PC-3 (cell line): ENCODE measurements around the gene MSL1. TPM values are rescaled to one million over a fixed set of nuclear protein-coding genes. Genes with fewer than 3 reads are reported as not detected.

Experiments used
- ATAC-seq: fragments of 200-7000 bp; cut with Tn5 transposase; 2 replicates; pipeline ENCODE4 v1.9.1; 2020; ENCODE audit warnings: mild to moderate bottlenecking, moderate library complexity
- BruUV-seq: library from RNA; stranded (reverse); fragments of 400-500 nt; replicated peaks from 2 replicates; lab custom pipeline; 2021; lab: Mats Ljungman, UMichigan
- CTCF ChIA-PET: fragments of 300-600 bp; sonication (Branson Sonifier 250); formaldehyde crosslinking; loops from one replicate; lab custom pipeline; 2022; ENCODE audit warnings: antibody characterized with exemption; lab: Charles Lee
- POLR2A ChIA-PET: fragments of 300-600 bp; sonication (Branson Sonifier 250); formaldehyde crosslinking; loops from one replicate; lab custom pipeline; 2022; ENCODE audit warnings: antibody characterized with exemption; ENCODE audit not compliant: unreplicated experiment; lab: Charles Lee
- DNase-seq: peaks from one replicate; pipeline ENCODE4 v3.0.0-alpha.2; 2015
- H2AFZ ChIP-seq: fragments of 300-600 bp; sonication (generic); 2 replicates; pipeline ENCODE4 v1.6.0; 2016; ENCODE audit warnings: antibody characterized with exemption, low read length
- H3F3A ChIP-seq: fragments of 300-600 bp; sonication (generic); one replicate; pipeline ENCODE4 v1.6.0; 2017; ENCODE audit warnings: antibody characterized with exemption, low read length, control low read depth, mild to moderate bottlenecking; ENCODE audit not compliant: unreplicated experiment
- H3K27ac ChIP-seq: fragments of 300-600 bp; sonication (generic); 2 replicates; pipeline ENCODE4 v1.5.1; 2016; ENCODE audit warnings: mild to moderate bottlenecking, low read length
- H3K27me3 ChIP-seq: fragments of 300-600 bp; sonication (generic); 2 replicates; pipeline ENCODE4 v1.6.1; 2016; ENCODE audit warnings: low read length, mixed read lengths
- H3K36me3 ChIP-seq: fragments of 300-600 bp; sonication (generic); 2 replicates; pipeline ENCODE4 v1.6.1; 2016; ENCODE audit warnings: low read depth, mixed run types, low read length, mixed read lengths
- H3K4me1 ChIP-seq: fragments of 300-600 bp; sonication (generic); 2 replicates; pipeline ENCODE4 v1.5.1; 2016; ENCODE audit warnings: low read length; ENCODE audit not compliant: insufficient read depth
- H3K4me2 ChIP-seq: fragments of 300-600 bp; sonication (generic); 2 replicates; pipeline ENCODE4 v1.6.0; 2016; ENCODE audit warnings: low read length
- H3K4me3 ChIP-seq: fragments of 300-600 bp; sonication (generic); 2 replicates; pipeline ENCODE4 v1.5.1; 2016; ENCODE audit warnings: mild to moderate bottlenecking, low read length, mixed read lengths
- H3K79me2 ChIP-seq: fragments of 300-600 bp; sonication (generic); 2 replicates; pipeline ENCODE4 v1.6.1; 2017; ENCODE audit warnings: low read length, mixed read lengths
- H3K9ac ChIP-seq: fragments of 300-600 bp; sonication (generic); 2 replicates; pipeline ENCODE4 v1.6.0; 2016; ENCODE audit warnings: mild to moderate bottlenecking, low read length
- H3K9me2 ChIP-seq: fragments of 300-600 bp; sonication (generic); replicated peaks from 2 replicates; pipeline ENCODE4 v1.6.1; 2016; ENCODE audit warnings: mixed run types, low read length, mixed read lengths
- H3K9me3 ChIP-seq: fragments of 300-600 bp; sonication (generic); 2 replicates; pipeline ENCODE4 v1.6.1; 2016; ENCODE audit warnings: low read length, mixed read lengths
- H4K20me1 ChIP-seq: fragments of 300-600 bp; sonication (generic); 2 replicates; pipeline ENCODE4 v1.6.1; 2016; ENCODE audit warnings: low read length, mixed read lengths
- CTCF ChIP-seq: fragments of 300-600 bp; sonication (generic); conservative IDR thresholded peaks from 2 replicates; pipeline ENCODE4 v1.5.1; 2017; ENCODE audit warnings: antibody characterized with exemption, low read depth, mild to moderate bottlenecking, low read length
- EZH2 ChIP-seq: fragments of 300-600 bp; sonication (generic); IDR thresholded peaks from one replicate; pipeline ENCODE4 v1.6.1; 2017; ENCODE audit warnings: antibody characterized with exemption, mild to moderate bottlenecking, low read length; ENCODE audit not compliant: unreplicated experiment
- EZH2phosphoT487 ChIP-seq: fragments of 300-600 bp; sonication (generic); IDR thresholded peaks from 2 replicates; pipeline ENCODE4 v1.6.1; 2018; ENCODE audit warnings: mild to moderate bottlenecking, antibody characterized with exemption, low read length, borderline replicate concordance
- intact Hi-C: fragments of 100-400 bp; cut with micrococcal nuclease; formaldehyde crosslinking; loops from 2 replicates; pipeline ENCODE4 v1.9.0; 2023
- total RNA-seq: library from RNA; depleted of rRNA; stranded (reverse); fragments of >200 nt; gene quantifications from 2 replicates; pipeline ENCODE4 v1.2.3, GENCODE V29; 2014

The MSL1 gene
- total RNA-seq, 1 experiment from 2014 or later = 22.2 TPM

GRCh38 chr17:40175928-40176753 is 54.4 kb downstream of the MSL1 start:
- H3K9me3 ChIP-seq = no peaks in the 10 kb centered on the region
- peak; percentile 36 for DNase-seq
- H2AFZ ChIP-seq = no peak overlapping the region
- no peaks in the 10 kb centered on the region for H3K4me1 ChIP-seq
- intact Hi-C loops = no loop called here
- no TSS peak for BruUV-seq
- H3F3A ChIP-seq = no peaks in the 10 kb centered on the region
- TF ChIP-seq CTCF (no peak), EZH2 (no peak), EZH2phosphoT487 (no peak)
- H3K4me2 ChIP-seq = no peak overlapping the region
- H3K36me3 ChIP-seq = peaks cover 9% of the 10 kb centered on the region; the same call in 1 of the 2 replicates
- no peaks in the 10 kb centered on the region for H4K20me1 ChIP-seq
- no peak overlapping the region for H3K4me3 ChIP-seq
- ChIA-PET CTCF (no interaction called here), POLR2A (no interaction called here)
- peak; percentile 77 for ATAC-seq
- H3K27me3 ChIP-seq = no peaks in the 10 kb centered on the region
- H3K9ac ChIP-seq = no peak overlapping the region
- H3K9me2 ChIP-seq = no peaks in the 10 kb centered on the region
- H3K27ac ChIP-seq = no peak overlapping the region
- no peaks in the 10 kb centered on the region for H3K79me2 ChIP-seq

DNA sequence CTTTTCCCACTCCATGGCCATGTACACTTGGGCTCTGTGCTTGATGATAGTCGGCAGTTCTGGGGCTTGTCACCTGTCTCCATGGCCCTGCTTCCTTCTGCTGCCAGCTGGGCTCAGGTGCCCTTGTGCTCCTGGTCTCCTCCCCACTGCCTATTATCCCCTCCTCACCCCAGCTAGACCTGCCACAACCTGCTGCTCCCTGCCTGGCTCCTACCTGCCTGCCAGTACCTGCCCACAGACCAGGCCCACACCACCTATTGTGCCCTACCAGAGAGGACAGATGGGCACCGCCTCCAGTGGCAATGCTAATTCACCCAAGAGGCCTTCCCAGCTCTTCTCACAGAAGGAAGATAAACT is 55.0 kb downstream of the MSL1 start:
- BruUV-seq = no TSS peak
- Histone ChIP-seq H3K9me2 (no peaks in the 10 kb centered on the region), H3K27me3 (no peaks in the 10 kb centered on the region), H2AFZ (no peak overlapping the region), H3K4me2 (no peak overlapping the region), H3K9me3 (no peaks in the 10 kb centered on the region), H3K79me2 (no peaks in the 10 kb centered on the region), H3K9ac (no peak overlapping the region), H3F3A (no peaks in the 10 kb centered on the region), H4K20me1 (no peaks in the 10 kb centered on the region), H3K4me1 (no peaks in the 10 kb centered on the region), H3K4me3 (no peak overlapping the region), H3K27ac (no peak overlapping the region), H3K36me3 (peaks cover 4% of the 10 kb centered on the region; the same call in 1 of the 2 replicates)
- intact Hi-C loops = no loop called here
- DNase-seq (no peak), ATAC-seq (no peak)
- TF ChIP-seq EZH2phosphoT487 (no peak), EZH2 (no peak), CTCF (no peak)
- ChIA-PET POLR2A (no interaction called here), CTCF (no interaction called here)

DNA sequence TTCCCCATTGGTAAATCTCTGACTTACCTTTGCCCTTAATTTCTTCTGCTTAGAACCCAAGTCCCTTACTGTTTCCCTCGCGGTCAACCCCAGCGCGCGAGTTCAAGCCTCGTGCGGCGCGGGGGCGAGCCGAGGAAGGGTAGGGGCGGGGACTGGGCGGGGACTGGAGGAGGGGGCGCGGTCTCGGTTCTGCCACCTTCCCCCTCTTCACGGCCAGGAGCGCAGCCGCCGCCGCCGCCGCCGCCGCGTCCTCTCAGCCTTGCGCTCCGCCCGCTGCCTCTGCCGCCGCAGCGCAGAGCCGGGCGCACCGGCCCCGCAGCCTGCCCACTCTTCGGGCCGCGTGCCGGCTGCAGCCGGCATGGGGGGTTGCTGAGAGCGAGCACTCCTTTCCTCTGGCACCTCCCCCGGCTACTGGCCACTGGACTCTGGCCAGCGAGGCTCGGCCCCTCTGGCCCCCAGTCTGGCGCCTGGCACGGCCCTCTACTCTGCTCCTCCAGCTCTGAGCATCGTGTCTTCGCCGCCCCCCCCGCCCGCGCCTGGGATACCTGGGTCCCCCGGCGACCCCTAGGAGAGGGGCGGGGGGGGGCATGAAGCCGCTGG is 55.6 kb downstream of the MSL1 start, which contains the start of gene RAPGEFL1:
TSS of gene RAPGEFL1 (plus strand) at position 196 of the 600 bp plus-strand sequence. CDS start at position 588, 392 bp downstream.
- no peaks in the 10 kb centered on the region for H3K4me1 ChIP-seq
- no peak within 1 kb of the TSS for H3K4me2 ChIP-seq
- no peak for ATAC-seq
- no peak within 1 kb of the TSS for H3K27ac ChIP-seq
- H3K79me2 ChIP-seq = no peaks in the 10 kb centered on the region
- H3K9ac ChIP-seq = no peak within 1 kb of the TSS
- no peak within 1 kb of the TSS for H3K4me3 ChIP-seq
- no peaks in the 10 kb centered on the region for H3K9me2 ChIP-seq
- TF ChIP-seq EZH2phosphoT487 (no peak), CTCF (no peak), EZH2 (no peak)
- ChIA-PET CTCF (no interaction called here), POLR2A (no interaction called here)
- H3K36me3 ChIP-seq = peaks cover under 1% of the 10 kb centered on the region; the same call in 1 of the 2 replicates
- no peaks in the 10 kb centered on the region for H3K27me3 ChIP-seq
- no peaks in the 10 kb centered on the region for H4K20me1 ChIP-seq
- H2AFZ ChIP-seq = no peak within 1 kb of the TSS
- H3K9me3 ChIP-seq = no peaks in the 10 kb centered on the region
- no peak for DNase-seq
- intact Hi-C loops = no loop called here
- H3F3A ChIP-seq = no peaks in the 10 kb centered on the region
- no TSS peak for BruUV-seq
